ENCODE data around the gene DLG1. TPM values are rescaled to one million over a fixed set of nuclear protein-coding genes. Genes with fewer than 3 reads are reported as not detected.

DLG1 gene
- total RNA-seq, 1 donor from 2014 or later, result 80.2 TPM

DNA sequence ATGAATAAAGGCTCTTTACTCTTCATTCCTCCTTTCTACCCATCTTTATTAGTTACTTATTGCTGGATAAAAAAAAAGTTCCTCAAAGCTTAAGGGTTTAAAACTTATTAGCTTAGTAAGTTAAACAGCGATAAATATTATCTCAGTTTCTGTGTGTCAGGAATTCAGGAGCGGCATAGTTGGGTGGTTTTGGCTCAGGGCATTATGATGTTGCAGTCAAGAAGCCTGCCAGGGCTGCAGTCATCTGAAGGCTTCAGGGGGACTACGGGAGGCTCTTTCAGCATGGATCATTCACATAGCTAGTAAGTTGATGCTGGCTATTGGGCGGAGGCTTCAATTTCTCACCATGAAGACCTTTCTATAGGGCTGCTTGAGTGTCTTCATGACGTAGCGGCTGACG lies 1.9 kb upstream of the DLG1 start:
- TF ChIP-seq, protein P1, sequence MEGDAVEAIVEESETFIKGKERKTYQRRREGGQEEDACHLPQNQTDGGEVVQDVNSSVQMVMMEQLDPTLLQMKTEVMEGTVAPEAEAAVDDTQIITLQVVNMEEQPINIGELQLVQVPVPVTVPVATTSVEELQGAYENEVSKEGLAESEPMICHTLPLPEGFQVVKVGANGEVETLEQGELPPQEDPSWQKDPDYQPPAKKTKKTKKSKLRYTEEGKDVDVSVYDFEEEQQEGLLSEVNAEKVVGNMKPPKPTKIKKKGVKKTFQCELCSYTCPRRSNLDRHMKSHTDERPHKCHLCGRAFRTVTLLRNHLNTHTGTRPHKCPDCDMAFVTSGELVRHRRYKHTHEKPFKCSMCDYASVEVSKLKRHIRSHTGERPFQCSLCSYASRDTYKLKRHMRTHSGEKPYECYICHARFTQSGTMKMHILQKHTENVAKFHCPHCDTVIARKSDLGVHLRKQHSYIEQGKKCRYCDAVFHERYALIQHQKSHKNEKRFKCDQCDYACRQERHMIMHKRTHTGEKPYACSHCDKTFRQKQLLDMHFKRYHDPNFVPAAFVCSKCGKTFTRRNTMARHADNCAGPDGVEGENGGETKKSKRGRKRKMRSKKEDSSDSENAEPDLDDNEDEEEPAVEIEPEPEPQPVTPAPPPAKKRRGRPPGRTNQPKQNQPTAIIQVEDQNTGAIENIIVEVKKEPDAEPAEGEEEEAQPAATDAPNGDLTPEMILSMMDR (IDR thresholded peaks at IDR 0.05), result no peak
- Histone ChIP-seq H3K4me3 (no peak overlapping the region), H3K27ac (no peak overlapping the region), H3K4me1 (peaks cover 28% of the 10 kb centered on the region), H3K9me3 (no peaks in the 10 kb centered on the region), H3K27me3 (ENCODE audit: low read depth) (no peaks in the 10 kb centered on the region), H3K36me3 (peaks cover 4% of the 10 kb centered on the region)
- ATAC-seq, result no peak
- intact Hi-C loops (cut with DNase I), result no loop called here
- DNase-seq, result no peak

DNA sequence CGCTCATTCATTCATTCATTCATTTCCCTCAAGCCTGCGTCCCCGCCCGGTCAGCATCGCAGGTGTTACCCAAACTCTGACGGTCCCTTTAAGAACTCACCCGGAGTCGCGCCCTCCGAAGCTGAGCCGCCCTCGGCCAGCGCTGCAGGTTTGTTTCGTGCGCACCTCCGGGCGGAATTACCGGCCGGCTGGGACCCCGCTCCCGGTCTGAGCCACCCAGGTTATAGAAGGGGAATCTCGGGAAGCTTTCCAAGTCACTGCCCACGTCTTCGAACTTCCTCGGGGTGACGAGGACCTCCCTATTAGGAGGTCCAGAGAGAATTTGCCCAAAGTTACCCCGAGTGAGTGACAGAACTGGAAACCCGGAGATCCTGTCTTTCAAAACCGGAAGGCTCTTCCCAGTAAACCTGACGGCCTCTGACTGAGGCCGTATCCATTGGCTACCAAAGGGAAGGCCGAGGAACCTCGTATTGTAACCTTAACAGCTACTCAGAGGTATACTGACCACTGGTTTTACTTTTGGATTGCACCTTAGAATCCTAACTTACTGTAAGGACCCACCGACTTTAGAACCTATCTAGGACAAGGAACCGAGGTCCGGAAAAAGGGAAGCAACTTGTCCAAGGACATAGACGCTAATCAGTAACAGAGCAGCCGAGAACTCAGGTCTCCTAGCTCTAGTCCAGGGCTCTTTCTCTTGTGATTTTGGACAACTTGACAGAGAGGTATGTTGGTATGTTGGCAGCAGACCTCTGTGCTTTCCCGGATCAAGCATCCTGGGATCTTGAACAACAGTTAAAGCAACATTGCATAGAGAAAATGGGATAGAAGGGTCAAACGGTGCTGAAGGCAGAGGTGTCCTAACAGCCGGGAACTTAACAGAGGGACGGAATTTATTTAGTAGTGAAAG lies 788 bp upstream of the DLG1 start:
- TF ChIP-seq, protein P1 (IDR thresholded peaks at IDR 0.05), result no peak
- Histone ChIP-seq H3K4me1 (peaks cover 28% of the 10 kb centered on the region), H3K27ac (peak overlapping the region; percentile 92), H3K4me3 (peak overlapping the region; percentile 98), H3K27me3 (ENCODE audit: low read depth) (no peaks in the 10 kb centered on the region), H3K36me3 (peaks cover 4% of the 10 kb centered on the region), H3K9me3 (no peaks in the 10 kb centered on the region)
- DNase-seq (peak; percentile 77), ATAC-seq (peak; percentile 61 to 64)
- intact Hi-C loops (cut with DNase I), result no loop called here

DNA sequence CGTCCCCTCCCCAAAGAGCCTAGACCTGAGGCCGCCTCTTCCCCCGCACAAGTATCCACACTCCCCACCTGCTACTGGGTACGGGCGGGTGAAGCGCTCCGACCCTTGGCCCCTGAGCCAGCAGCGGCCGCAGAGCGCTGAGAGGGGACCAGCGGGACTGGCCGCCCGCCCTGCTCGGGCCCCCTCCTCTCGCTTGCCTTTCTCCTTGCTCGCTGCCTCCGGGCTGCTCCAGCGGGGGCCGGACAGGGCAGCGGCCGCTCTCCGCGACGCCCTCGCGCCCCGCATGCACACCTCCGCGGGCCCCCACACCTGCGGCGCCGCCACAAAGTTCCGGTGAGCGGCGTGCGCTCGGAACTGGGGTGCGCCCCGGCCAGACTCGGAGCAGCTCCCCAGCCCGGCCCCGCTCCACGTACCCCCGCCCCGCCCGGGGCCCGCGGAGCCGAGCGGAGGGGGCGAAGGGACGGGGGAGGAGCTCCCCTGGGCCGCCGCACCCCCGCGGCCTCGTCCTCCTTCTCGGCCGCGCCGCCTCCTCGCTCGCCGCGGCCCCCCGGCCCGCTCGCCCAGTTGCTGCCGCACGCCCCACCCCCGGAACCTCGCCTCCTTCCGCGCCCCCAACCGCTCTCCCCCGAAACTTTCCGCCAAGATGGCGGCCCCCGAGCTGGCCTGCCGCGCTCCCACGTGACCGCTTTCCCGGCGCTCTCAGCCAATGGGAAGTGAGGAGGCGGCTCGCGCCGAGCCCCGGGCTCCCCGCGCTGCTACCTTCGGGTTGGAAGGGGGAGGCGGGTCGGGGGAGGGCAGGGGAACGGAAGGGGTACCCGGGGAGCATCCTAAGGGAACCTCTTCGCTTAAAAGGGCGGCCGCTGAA lies 704 bp downstream of the DLG1 start:
- TF ChIP-seq, protein P1 (IDR thresholded peaks at IDR 0.05), result no peak
- intact Hi-C loops (cut with DNase I), result no loop called here
- ATAC-seq, result peak; percentile 94 to 95

DNA sequence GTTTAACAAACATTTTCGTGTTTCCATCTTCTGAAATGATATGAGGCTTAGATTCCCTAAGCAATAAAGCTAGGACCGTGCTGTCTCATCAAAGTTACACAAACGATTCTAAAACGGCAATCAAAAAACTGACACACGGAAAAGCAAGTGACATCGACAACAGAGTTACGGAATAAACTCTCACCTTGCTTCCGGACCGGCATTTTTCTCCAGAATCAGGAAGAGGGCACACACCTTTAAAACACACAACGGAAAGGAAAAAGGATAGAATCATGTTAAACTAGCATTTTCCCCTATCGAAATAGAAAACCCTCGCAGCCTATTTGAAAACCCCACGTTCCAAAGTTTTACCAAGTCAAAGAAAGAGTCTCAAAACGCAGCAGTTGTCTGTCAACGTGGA lies 1.4 kb downstream of the DLG1 start:
- Histone ChIP-seq H3K36me3 (peaks cover 5% of the 10 kb centered on the region), H3K9me3 (no peaks in the 10 kb centered on the region), H3K4me1 (peaks cover 42% of the 10 kb centered on the region), H3K27me3 (ENCODE audit: low read depth) (no peaks in the 10 kb centered on the region), H3K4me3 (peak overlapping the region; percentile 98), H3K27ac (peak overlapping the region; percentile 92)
- DNase-seq (no peak), ATAC-seq (no peak)
- TF ChIP-seq, protein P1 (IDR thresholded peaks at IDR 0.05), result no peak
- intact Hi-C loops (cut with DNase I), result no loop called here

More for the DNA sequence above, 704 bp downstream of the DLG1 start:
- peak; percentile 93 for DNase-seq
- peaks cover 41% of the 10 kb centered on the region for H3K4me1 ChIP-seq
- peak overlapping the region; percentile 98 for H3K4me3 ChIP-seq
- no peaks in the 10 kb centered on the region for H3K9me3 ChIP-seq
- H3K27me3 ChIP-seq (ENCODE audit: low read depth), result no peaks in the 10 kb centered on the region
- H3K27ac ChIP-seq, result peak overlapping the region; percentile 92
- H3K36me3 ChIP-seq, result peaks cover 4% of the 10 kb centered on the region

DNA sequence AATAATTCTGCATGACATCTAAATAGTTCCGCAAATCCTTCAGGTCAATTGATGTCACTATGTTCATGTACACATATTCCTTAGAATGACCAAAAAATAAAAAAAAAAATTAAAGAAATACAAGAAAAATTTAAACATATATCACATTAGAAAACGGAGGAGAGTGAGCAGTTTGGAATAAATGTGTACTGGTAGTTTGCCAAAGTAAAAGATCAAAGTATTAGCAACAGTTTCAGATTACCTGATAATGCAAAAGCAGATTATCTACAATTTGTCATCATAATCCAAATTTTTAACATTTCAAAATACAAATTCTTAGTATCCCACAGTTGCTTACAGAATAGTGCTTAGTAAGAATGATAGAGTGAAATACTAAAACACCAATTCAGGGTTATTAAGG lies 1.9 kb downstream of the DLG1 start:
- Histone ChIP-seq H3K4me3 (peak overlapping the region; percentile 98), H3K27me3 (ENCODE audit: low read depth) (no peaks in the 10 kb centered on the region), H3K27ac (no peak overlapping the region), H3K9me3 (no peaks in the 10 kb centered on the region), H3K36me3 (peaks cover 9% of the 10 kb centered on the region), H3K4me1 (peaks cover 47% of the 10 kb centered on the region)
- intact Hi-C loops (cut with DNase I), result no loop called here
- ATAC-seq (no peak), DNase-seq (no peak)
- TF ChIP-seq, protein P1 (IDR thresholded peaks at IDR 0.05), result no peak

Measured in lower lobe of right lung (tissue), 2 donors.